ENCODE measurements around the gene ZC3H18. TPM values are rescaled to one million over a fixed set of nuclear protein-coding genes. Genes with fewer than 3 reads are reported as not detected.

The ZC3H18 gene
- total and polyA plus RNA-seq, 8 donors = 15.5 to 312 (median 19.0) TPM

DNA sequence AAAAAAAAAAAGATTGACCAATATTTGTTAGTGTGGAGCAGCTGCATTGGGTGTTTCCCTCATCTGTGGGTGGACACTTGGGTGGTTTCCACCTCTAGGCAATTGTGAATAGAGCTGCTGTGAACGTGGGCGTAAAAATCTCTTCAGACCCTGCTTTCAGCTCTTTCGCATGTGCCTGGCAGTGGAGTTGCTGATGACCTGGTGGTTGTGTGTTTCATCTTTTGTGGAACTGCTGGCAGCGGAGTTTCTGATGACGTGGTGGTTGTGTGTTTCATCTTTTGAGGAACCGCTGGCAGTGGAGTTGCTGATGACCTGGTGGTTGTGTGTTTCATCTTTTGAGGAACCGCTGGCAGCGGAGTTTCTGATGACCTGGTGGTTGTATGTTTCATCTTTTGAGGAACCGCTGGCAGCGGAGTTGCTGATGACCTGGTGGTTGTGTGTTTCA, 21.4 kb downstream of the ZC3H18 start:
- Histone ChIP-seq H3K4me1 (no peaks in the 10 kb centered on the region), H3K4me3 (no peak overlapping the region), H3K27me3 (no peaks in the 10 kb centered on the region), H3K9me3 (no peaks in the 10 kb centered on the region), H3K36me3 (peaks cover 25 to 81% (median 75%) of the 10 kb centered on the region in 4 donors), H3K27ac (peak overlapping the region in 2 of 5 donors; percentile 31 to 51)
- 64 to 91% (median 84%) methylated on average over 10 of the region's 10 CpGs for WGBS, 5 donors
- intact Hi-C loops (cut with DNase I; ENCODE audit: low total_unique reads) = no loop called here
- TF ChIP-seq, protein P1, sequence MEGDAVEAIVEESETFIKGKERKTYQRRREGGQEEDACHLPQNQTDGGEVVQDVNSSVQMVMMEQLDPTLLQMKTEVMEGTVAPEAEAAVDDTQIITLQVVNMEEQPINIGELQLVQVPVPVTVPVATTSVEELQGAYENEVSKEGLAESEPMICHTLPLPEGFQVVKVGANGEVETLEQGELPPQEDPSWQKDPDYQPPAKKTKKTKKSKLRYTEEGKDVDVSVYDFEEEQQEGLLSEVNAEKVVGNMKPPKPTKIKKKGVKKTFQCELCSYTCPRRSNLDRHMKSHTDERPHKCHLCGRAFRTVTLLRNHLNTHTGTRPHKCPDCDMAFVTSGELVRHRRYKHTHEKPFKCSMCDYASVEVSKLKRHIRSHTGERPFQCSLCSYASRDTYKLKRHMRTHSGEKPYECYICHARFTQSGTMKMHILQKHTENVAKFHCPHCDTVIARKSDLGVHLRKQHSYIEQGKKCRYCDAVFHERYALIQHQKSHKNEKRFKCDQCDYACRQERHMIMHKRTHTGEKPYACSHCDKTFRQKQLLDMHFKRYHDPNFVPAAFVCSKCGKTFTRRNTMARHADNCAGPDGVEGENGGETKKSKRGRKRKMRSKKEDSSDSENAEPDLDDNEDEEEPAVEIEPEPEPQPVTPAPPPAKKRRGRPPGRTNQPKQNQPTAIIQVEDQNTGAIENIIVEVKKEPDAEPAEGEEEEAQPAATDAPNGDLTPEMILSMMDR (IDR thresholded peaks at IDR 0.05) = no peak
- TF ChIP-seq EP300 (IDR thresholded peaks at IDR 0.05) = no peak
- no peak for TF ChIP-seq POLR2A (IDR thresholded peaks at IDR 0.05)
- DNase-seq = peak in 1 of 2 donors; percentile 32

DNA sequence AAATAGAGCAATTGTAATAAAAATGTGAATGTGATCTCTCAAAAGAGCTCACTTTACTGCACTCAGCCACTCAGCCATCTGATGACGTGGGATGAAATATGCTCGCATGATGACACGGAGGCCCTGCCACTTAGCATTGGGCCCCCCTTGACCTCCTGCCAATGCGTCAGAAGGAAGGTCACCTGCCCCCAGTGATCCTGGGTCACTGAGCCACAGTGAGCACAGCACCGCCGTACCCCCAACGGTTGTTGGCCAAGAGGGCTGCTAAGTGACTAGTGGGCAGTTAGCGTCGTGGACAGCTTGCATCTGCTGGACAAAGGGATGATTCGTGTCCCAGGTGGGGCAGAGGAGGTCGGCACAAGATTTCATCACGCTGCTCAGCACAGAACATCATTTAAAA, 22.9 kb downstream of the ZC3H18 start:
- H3K27me3 ChIP-seq = no peaks in the 10 kb centered on the region
- 92 to 97% (median 96%) methylated on average over 12 of the region's 12 CpGs for WGBS, 5 donors
- no peak overlapping the region for H3K27ac ChIP-seq
- no peaks in the 10 kb centered on the region for H3K9me3 ChIP-seq
- TF ChIP-seq POLR2A (IDR thresholded peaks at IDR 0.05) (no peak), POLR2AphosphoS5 (IDR thresholded peaks at IDR 0.05) (no peak), EP300 (IDR thresholded peaks at IDR 0.05) (no peak)
- TF ChIP-seq, protein P1 (IDR thresholded peaks at IDR 0.05) = no peak
- DNase-seq = no peak
- intact Hi-C loops (cut with DNase I; ENCODE audit: low total_unique reads) = no loop called here
- no peak overlapping the region for H3K4me3 ChIP-seq
- H3K36me3 ChIP-seq = peaks cover 13 to 74% (median 67%) of the 10 kb centered on the region in 4 donors
- no peaks in the 10 kb centered on the region for H3K4me1 ChIP-seq

- intact Hi-C loops (cut with DNase I; ENCODE audit: low total_unique reads) = no loop called here
- H3K27ac ChIP-seq = no peak overlapping the region
- WGBS, 5 donors = 75 to 87% (median 80%) methylated on average over 11 of the region's 11 CpGs
- peaks cover 16 to 74% (median 67%) of the 10 kb centered on the region in 4 donors for H3K36me3 ChIP-seq
- H3K4me3 ChIP-seq = no peak overlapping the region
- peaks cover 0 to 3% (median 0%) of the 10 kb centered on the region in 4 donors for H3K4me1 ChIP-seq
- no peak for DNase-seq
- H3K9me3 ChIP-seq = no peaks in the 10 kb centered on the region
- TF ChIP-seq, protein P1 (IDR thresholded peaks at IDR 0.05) = no peak
- TF ChIP-seq EP300 (IDR thresholded peaks at IDR 0.05) = no peak
- no peak for TF ChIP-seq POLR2AphosphoS5 (IDR thresholded peaks at IDR 0.05)
- TF ChIP-seq POLR2A (IDR thresholded peaks at IDR 0.05) = no peak
- no peaks in the 10 kb centered on the region for H3K27me3 ChIP-seq
Observed at GRCh38 chr16:88593489-88593888, 23.3 kb downstream of the ZC3H18 start.

- no peaks in the 10 kb centered on the region for H3K9me3 ChIP-seq
- no peak overlapping the region for H3K4me3 ChIP-seq
- DNase-seq = no peak
- H3K36me3 ChIP-seq = peaks cover 21 to 74% (median 67%) of the 10 kb centered on the region in 4 donors
- peaks cover 0 to 7% (median 0%) of the 10 kb centered on the region in 4 donors for H3K4me1 ChIP-seq
- WGBS, 5 donors = 89 to 96% (median 94%) methylated on average over 6 of the region's 6 CpGs
- TF ChIP-seq EP300 (IDR thresholded peaks at IDR 0.05) (no peak), POLR2AphosphoS5 (IDR thresholded peaks at IDR 0.05) (no peak), POLR2A (IDR thresholded peaks at IDR 0.05) (no peak)
- TF ChIP-seq, protein P1 (IDR thresholded peaks at IDR 0.05) = no peak
- intact Hi-C loops (cut with DNase I; ENCODE audit: low total_unique reads) = no loop called here
- no peaks in the 10 kb centered on the region for H3K27me3 ChIP-seq
- H3K27ac ChIP-seq = no peak overlapping the region
Observed at GRCh38 chr16:88593910-88594309, 23.7 kb downstream of the ZC3H18 start.

Measured in stomach (tissue), 9 donors.